ENCODE data around the gene MTUS2.

DNA sequence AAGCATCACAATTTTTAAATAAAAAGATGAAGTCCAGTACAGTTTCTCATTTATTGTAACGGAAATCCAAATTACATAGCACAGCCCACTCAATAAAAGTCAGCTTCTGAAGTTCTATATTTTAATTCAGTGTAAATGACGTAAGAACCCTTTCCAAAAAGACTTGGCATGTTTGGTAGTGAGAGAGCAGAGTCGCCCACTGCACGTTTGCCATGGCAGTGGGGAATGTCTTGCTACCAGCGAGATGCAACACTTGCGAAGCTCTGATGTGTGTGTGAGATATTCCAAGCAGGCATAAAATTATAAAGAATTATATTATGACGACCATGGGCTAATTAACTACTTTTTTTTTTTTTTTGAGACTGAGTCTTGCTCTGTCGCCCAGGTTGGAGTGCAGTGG lies 585.3 kb downstream of the MTUS2 start:
- TF ChIP-seq EZH2phosphoT487 (IDR thresholded peaks at IDR 0.05; ENCODE audit: borderline replicate concordance, low read length), result no peak
- TF ChIP-seq, protein P1, sequence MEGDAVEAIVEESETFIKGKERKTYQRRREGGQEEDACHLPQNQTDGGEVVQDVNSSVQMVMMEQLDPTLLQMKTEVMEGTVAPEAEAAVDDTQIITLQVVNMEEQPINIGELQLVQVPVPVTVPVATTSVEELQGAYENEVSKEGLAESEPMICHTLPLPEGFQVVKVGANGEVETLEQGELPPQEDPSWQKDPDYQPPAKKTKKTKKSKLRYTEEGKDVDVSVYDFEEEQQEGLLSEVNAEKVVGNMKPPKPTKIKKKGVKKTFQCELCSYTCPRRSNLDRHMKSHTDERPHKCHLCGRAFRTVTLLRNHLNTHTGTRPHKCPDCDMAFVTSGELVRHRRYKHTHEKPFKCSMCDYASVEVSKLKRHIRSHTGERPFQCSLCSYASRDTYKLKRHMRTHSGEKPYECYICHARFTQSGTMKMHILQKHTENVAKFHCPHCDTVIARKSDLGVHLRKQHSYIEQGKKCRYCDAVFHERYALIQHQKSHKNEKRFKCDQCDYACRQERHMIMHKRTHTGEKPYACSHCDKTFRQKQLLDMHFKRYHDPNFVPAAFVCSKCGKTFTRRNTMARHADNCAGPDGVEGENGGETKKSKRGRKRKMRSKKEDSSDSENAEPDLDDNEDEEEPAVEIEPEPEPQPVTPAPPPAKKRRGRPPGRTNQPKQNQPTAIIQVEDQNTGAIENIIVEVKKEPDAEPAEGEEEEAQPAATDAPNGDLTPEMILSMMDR (IDR thresholded peaks at IDR 0.05; ENCODE audit: low read depth, low read length, poor library complexity, severe bottlenecking), result no peak

Measured in DOHH2 (cell line).